SH-SY5Y (cell line): ENCODE results near the gene VMA21.

Experiments
- GATA2 ChIP-seq: IDR thresholded peaks from 2 replicates; pipeline ENCODE4 v1.6.1; 2011; ENCODE audit warnings: mild to moderate bottlenecking, low read depth, low read length
- GATA3 ChIP-seq: IDR thresholded peaks from 2 replicates; pipeline ENCODE4 v1.6.1; 2011; ENCODE audit warnings: low read depth, mild to moderate bottlenecking, low read length, moderate library complexity

DNA sequence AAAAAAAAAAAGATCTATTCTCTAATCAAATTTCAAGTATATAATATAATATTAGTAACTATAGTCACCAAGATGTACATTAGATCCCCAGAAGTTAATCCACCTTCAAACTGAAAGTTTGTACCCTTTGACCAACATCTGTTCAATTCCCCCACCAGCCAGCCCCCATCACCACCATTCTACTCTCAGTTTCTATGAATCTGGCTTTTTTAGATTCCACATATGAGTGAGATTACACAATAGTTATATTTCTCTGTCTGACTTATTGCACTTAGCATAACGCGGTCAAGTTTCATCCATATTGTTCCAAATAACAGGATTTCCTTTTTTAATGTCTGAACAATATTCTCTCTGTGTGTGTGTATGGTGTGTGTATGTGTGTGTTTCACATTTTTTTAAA lies 33.7 kb upstream of the VMA21 start:
- TF ChIP-seq GATA2 = no peak
- no peak for TF ChIP-seq GATA3
